ENCODE measurements around the gene GPANK1. TPM values are rescaled to one million over a fixed set of nuclear protein-coding genes. Genes with fewer than 3 reads are reported as not detected.
"Not testable (repeated sequence)": the region's sequence is repeated elsewhere in the genome, so short reads cannot be mapped to it uniquely, and the experiment has no call there.

GPANK1 gene
- 34.8 and 37.2 TPM in 2 replicates for total RNA-seq

DNA sequence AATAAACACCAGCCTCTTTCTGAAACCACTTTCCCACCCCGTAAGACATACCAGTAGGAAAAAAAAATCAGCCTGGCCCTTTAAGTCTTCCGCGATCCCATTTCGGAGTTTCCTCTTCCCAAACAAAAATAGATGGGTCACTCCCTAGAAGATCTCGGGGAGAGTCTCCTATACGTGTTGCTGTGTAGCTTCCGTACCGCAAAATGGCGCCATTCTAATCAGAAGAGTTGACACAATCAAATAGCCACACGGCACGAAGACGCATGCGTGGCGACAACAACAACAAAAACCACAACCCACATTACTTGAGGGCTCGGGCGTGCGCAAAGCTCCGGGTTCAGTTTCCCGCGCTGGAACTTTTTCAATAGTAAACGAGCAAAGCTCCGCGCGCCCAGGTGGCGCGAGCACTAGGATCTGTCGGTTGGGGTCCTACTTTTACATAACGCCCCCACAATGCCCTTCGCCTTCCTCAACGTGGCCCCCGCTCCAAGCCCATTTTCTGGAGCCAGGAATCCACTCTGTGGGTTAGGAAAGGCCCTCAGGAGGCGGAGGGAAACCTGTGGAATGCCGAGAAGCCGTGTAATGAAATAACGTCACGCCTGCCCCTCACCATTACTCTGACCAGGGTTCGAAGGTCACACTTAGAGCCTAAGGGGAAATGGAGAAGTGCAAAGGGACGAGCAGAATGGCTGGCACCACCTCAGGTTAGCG lies at the start of gene GPANK1:
Gene GPANK1, minus strand, starts transcription at position 208 of the 711 bp plus-strand sequence. CDS start 519 bp downstream, outside the sequence.
- Mint-ChIP-seq H3K27me3 (ENCODE audit: insufficient read depth) (no peaks in the 10 kb centered on the region), H3K9me3 (no peaks in the 10 kb centered on the region), H3K36me3 (ENCODE audit: low read depth) (peaks cover 65% of the 10 kb centered on the region), H3K4me3 (peak within 1 kb of the TSS; percentile 98), H3K27ac (peak within 1 kb of the TSS; percentile 90), H3K4me1 (ENCODE audit: low read depth) (peaks cover 75% of the 10 kb centered on the region)
- intact Hi-C loops (cut with micrococcal nuclease) = loop anchor here (1.0 to 10.0 kb wide), 18 partner anchors 13 to 1540 kb away; partner anchors contain the start of genes ABHD16A, AGPAT1, BAG6 and DDAH2
- peak; percentile 88 for DNase-seq (ENCODE audit: low spot score)

GRCh38 chr6:31713991-31714684 lies 49.3 kb upstream of the GPANK1 start:
- no peak for DNase-seq (ENCODE audit: low spot score)
- Mint-ChIP-seq H3K4me3 (no peak overlapping the region), H3K4me1 (ENCODE audit: low read depth) (peaks cover 15% of the 10 kb centered on the region), H3K9me3 (no peaks in the 10 kb centered on the region), H3K27me3 (ENCODE audit: insufficient read depth) (peaks cover 10% of the 10 kb centered on the region), H3K36me3 (ENCODE audit: low read depth) (no peaks in the 10 kb centered on the region), H3K27ac (no peak overlapping the region)
- intact Hi-C loops (cut with micrococcal nuclease) = no loop called here

- H3K4me3 Mint-ChIP-seq = no peak overlapping the region
- no peak for DNase-seq (ENCODE audit: low spot score)
- H3K27ac Mint-ChIP-seq = no peak overlapping the region
- no peaks in the 10 kb centered on the region for H3K9me3 Mint-ChIP-seq
- peaks cover 15% of the 10 kb centered on the region for H3K4me1 Mint-ChIP-seq (ENCODE audit: low read depth)
- H3K27me3 Mint-ChIP-seq (ENCODE audit: insufficient read depth) = peaks cover 10% of the 10 kb centered on the region
- no peaks in the 10 kb centered on the region for H3K36me3 Mint-ChIP-seq (ENCODE audit: low read depth)
- intact Hi-C loops (cut with micrococcal nuclease) = no loop called here
Measured at GRCh38 chr6:31713465-31713864, 48.7 kb upstream of the GPANK1 start.

DNA sequence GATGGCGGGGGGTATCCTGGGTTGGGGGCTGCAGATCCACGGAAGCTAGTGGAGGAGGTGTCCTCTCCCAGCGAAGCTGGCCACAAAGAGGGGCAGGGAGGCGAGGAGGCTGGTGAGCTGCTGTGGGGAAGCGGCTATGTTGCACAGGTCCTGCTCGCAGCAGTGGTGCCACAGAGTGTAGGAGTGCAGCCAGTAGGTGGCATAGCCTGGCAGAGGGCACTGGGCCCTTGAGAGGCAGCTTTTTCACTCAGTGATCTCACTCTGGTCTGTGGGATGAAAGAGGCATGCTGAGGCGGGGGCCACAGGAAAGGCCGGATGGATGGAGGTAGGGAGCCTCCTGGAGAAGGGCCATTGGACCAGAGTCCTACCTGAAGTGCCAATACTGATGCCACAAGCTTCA lies 47.5 kb upstream of the GPANK1 start:
- no peaks in the 10 kb centered on the region for H3K36me3 Mint-ChIP-seq (ENCODE audit: low read depth)
- H3K27me3 Mint-ChIP-seq (ENCODE audit: insufficient read depth) = peaks cover 10% of the 10 kb centered on the region
- H3K4me1 Mint-ChIP-seq (ENCODE audit: low read depth) = peaks cover 15% of the 10 kb centered on the region
- no peak overlapping the region for H3K4me3 Mint-ChIP-seq
- DNase-seq (ENCODE audit: low spot score) = no peak
- H3K9me3 Mint-ChIP-seq = no peaks in the 10 kb centered on the region
- no peak overlapping the region for H3K27ac Mint-ChIP-seq
- intact Hi-C loops (cut with micrococcal nuclease) = no loop called here

GRCh38 chr6:31711233-31711632 lies 46.4 kb upstream of the GPANK1 start:
- peaks cover 10% of the 10 kb centered on the region for H3K27me3 Mint-ChIP-seq (ENCODE audit: insufficient read depth)
- H3K9me3 Mint-ChIP-seq = no peaks in the 10 kb centered on the region
- H3K36me3 Mint-ChIP-seq (ENCODE audit: low read depth) = no peaks in the 10 kb centered on the region
- H3K27ac Mint-ChIP-seq = no peak overlapping the region
- H3K4me3 Mint-ChIP-seq = no peak overlapping the region
- intact Hi-C loops (cut with micrococcal nuclease) = no loop called here
- DNase-seq (ENCODE audit: low spot score) = no peak
- peaks cover 15% of the 10 kb centered on the region for H3K4me1 Mint-ChIP-seq (ENCODE audit: low read depth)

GRCh38 chr6:31710523-31711219 lies 45.9 kb upstream of the GPANK1 start:
- Mint-ChIP-seq H3K4me3 (no peak overlapping the region), H3K4me1 (ENCODE audit: low read depth) (peaks cover 15% of the 10 kb centered on the region), H3K36me3 (ENCODE audit: low read depth) (no peaks in the 10 kb centered on the region), H3K27me3 (ENCODE audit: insufficient read depth) (peaks cover 10% of the 10 kb centered on the region), H3K27ac (no peak overlapping the region), H3K9me3 (no peaks in the 10 kb centered on the region)
- intact Hi-C loops (cut with micrococcal nuclease) = no loop called here
- DNase-seq (ENCODE audit: low spot score) = no peak

DNA sequence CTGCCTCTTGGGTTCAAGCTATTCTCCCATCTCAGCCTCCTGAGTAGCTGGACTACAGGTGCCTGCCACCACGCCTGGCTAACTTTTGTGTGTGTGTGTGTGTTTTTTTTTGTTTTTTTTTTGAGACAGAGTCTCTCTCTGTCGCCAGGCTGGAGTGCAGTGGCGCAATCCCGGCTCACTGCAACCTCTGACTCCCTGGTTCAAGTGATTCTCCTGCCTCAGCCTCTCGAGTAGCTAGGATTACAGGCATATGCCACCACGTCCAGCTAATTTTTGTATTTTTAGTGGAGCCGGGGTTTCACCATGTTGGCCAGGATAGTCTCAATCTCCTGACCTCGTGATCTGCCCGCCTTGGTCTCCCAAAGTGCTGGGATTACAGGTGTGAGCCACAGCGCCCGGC lies 44.4 kb upstream of the GPANK1 start:
- H3K27me3 Mint-ChIP-seq (ENCODE audit: insufficient read depth); intact Hi-C loops (cut with micrococcal nuclease); H3K4me3 Mint-ChIP-seq; DNase-seq (ENCODE audit: low spot score); H3K36me3 Mint-ChIP-seq (ENCODE audit: low read depth); H3K9me3 Mint-ChIP-seq; H3K27ac Mint-ChIP-seq: not testable (repeated sequence)
- peaks cover 14% of the 10 kb centered on the region for H3K4me1 Mint-ChIP-seq (ENCODE audit: low read depth)

- intact Hi-C loops (cut with micrococcal nuclease) = no loop called here
- H3K9me3 Mint-ChIP-seq = no peaks in the 10 kb centered on the region
Measured at GRCh38 chr6:31708224-31708623, 43.4 kb upstream of the GPANK1 start.

DNA sequence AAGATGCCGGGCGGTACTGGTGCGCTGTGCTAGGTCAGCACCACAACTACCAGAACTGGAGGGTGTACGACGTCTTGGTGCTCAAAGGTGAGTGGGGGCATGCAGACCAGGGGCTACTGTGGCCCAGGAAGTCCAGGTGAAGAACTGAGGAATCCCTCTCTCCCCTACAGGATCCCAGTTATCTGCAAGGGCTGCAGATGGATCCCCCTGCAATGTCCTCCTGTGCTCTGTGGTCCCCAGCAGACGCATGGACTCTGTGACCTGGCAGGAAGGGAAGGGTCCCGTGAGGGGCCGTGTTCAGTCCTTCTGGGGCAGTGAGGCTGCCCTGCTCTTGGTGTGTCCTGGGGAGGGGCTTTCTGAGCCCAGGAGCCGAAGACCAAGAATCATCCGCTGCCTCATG lies 42.9 kb upstream of the GPANK1 start:
- Mint-ChIP-seq H3K9me3 (no peaks in the 10 kb centered on the region), H3K4me1 (ENCODE audit: low read depth) (peaks cover 15% of the 10 kb centered on the region), H3K27ac (no peak overlapping the region), H3K4me3 (no peak overlapping the region), H3K36me3 (ENCODE audit: low read depth) (peaks cover 2% of the 10 kb centered on the region), H3K27me3 (ENCODE audit: insufficient read depth) (peaks cover 4% of the 10 kb centered on the region)
- intact Hi-C loops (cut with micrococcal nuclease) = no loop called here
- DNase-seq (ENCODE audit: low spot score) = no peak

More at GRCh38 chr6:31708224-31708623, 43.4 kb upstream of the GPANK1 start:
- Mint-ChIP-seq H3K36me3 (ENCODE audit: low read depth) (peaks cover 2% of the 10 kb centered on the region), H3K27me3 (ENCODE audit: insufficient read depth) (peaks cover 4% of the 10 kb centered on the region), H3K4me3 (no peak overlapping the region), H3K4me1 (ENCODE audit: low read depth) (peaks cover 13% of the 10 kb centered on the region), H3K27ac (no peak overlapping the region)
- no peak for DNase-seq (ENCODE audit: low spot score)

DNA sequence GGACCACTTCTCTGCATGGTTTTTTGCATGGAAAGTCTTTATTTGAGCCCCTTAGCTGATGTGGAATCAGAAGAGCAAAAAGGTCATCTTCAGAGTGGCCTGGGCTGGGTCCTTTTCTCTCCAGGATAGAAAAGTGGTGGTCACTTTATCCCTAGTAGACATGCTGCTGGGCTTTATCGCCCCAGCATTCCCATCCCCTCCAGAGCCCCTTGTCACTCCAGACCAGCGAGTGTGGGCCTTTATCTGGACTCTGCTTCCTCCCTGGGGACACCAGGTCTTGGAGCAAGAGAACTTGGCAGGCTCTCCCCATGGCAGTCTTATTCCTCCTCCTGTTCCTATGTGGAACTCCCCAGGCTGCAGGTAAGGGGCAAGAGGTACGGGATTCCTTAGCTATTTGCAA lies 41.8 kb upstream of the GPANK1 start, which contains the start of gene LY6G6F:
Gene LY6G6F, plus strand, starts transcription at position 268 of the 400 bp plus-strand sequence. Its CDS starts 41 bp downstream, at position 309.
- H3K36me3 Mint-ChIP-seq (ENCODE audit: low read depth) = peaks cover 5% of the 10 kb centered on the region

GRCh38 chr6:31705931-31706330 lies 41.1 kb upstream of the GPANK1 start:
- no peak for DNase-seq (ENCODE audit: low spot score)
- Mint-ChIP-seq H3K4me3 (no peak overlapping the region), H3K27me3 (ENCODE audit: insufficient read depth) (no peaks in the 10 kb centered on the region), H3K4me1 (ENCODE audit: low read depth) (peaks cover 25% of the 10 kb centered on the region), H3K36me3 (ENCODE audit: low read depth) (peaks cover 8% of the 10 kb centered on the region), H3K27ac (no peak overlapping the region), H3K9me3 (no peaks in the 10 kb centered on the region)
- intact Hi-C loops (cut with micrococcal nuclease) = no loop called here

More for the DNA sequence above, 41.8 kb upstream of the GPANK1 start, which contains the start of gene LY6G6F:
- Mint-ChIP-seq H3K9me3 (no peaks in the 10 kb centered on the region), H3K27ac (no peak within 1 kb of the TSS), H3K27me3 (ENCODE audit: insufficient read depth) (no peaks in the 10 kb centered on the region), H3K4me3 (no peak within 1 kb of the TSS), H3K4me1 (ENCODE audit: low read depth) (peaks cover 23% of the 10 kb centered on the region)
- DNase-seq (ENCODE audit: low spot score) = no peak
- intact Hi-C loops (cut with micrococcal nuclease) = no loop called here

DNA sequence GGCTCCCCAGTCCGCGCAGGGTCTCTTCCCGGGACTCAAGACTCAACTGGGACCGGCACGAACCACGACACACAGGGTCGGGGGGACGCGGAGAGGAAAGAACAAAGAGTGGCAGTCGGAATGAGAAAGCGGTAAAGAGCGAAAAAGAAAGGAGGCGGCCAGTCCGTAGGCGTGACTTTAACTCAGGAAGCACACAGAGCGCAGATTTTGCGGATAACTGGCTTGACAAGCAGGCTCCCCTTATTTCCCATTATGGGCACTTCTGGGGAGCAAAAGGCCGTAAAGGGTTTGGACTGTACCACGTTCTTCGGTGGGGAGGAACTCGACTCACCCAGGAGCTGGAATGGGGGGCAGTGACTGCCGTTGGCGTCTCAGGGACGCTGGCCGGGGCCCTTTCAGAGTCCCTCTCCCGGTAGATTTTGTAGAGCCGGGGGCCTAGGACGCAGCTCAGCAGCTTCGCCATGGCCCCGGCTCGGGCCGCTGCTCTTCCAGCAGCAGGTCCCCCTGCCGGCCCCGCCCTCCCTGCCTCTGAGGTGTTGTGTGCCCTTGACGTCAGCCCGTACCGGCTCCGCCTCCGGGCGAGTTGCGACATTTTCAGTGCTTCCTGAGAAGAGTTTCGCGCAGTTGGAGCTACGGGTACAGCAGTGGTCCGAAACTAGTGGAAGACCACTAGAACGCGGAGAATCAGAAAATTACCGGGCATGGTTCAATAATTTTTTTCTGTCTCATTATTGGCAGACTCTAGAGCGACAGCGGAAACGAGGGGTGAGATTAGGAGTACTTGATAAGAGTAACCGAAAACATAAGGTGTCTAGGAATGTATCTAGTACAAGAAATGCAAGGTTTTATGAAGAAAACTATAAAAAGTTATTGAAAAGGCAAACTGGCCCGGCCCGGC lies 38.3 kb upstream of the GPANK1 start, which contains the start of gene ABHD16A:
Gene ABHD16A, minus strand, starts transcription at position 506 of the 898 bp plus-strand sequence. Its CDS starts 43 bp downstream, at position 463.
- DNase-seq (ENCODE audit: low spot score) = peak; percentile 95
- H3K4me3 Mint-ChIP-seq = peak within 1 kb of the TSS; percentile 98
- H3K27ac Mint-ChIP-seq = peak within 1 kb of the TSS; percentile 97
- H3K36me3 Mint-ChIP-seq (ENCODE audit: low read depth) = peaks cover 14% of the 10 kb centered on the region
- no peaks in the 10 kb centered on the region for H3K27me3 Mint-ChIP-seq (ENCODE audit: insufficient read depth)
- H3K9me3 Mint-ChIP-seq = no peaks in the 10 kb centered on the region
- intact Hi-C loops (cut with micrococcal nuclease) = loop anchor here (1.0 to 2.0 kb wide), 12 partner anchors 23 to 256 kb away; partner anchors contain the start of genes BAG6, CLIC1, DDAH2 and HSPA1B
- H3K4me1 Mint-ChIP-seq (ENCODE audit: low read depth) = peaks cover 25% of the 10 kb centered on the region
